ENCODE data around the gene EVX1.

EVX1 gene

DNA sequence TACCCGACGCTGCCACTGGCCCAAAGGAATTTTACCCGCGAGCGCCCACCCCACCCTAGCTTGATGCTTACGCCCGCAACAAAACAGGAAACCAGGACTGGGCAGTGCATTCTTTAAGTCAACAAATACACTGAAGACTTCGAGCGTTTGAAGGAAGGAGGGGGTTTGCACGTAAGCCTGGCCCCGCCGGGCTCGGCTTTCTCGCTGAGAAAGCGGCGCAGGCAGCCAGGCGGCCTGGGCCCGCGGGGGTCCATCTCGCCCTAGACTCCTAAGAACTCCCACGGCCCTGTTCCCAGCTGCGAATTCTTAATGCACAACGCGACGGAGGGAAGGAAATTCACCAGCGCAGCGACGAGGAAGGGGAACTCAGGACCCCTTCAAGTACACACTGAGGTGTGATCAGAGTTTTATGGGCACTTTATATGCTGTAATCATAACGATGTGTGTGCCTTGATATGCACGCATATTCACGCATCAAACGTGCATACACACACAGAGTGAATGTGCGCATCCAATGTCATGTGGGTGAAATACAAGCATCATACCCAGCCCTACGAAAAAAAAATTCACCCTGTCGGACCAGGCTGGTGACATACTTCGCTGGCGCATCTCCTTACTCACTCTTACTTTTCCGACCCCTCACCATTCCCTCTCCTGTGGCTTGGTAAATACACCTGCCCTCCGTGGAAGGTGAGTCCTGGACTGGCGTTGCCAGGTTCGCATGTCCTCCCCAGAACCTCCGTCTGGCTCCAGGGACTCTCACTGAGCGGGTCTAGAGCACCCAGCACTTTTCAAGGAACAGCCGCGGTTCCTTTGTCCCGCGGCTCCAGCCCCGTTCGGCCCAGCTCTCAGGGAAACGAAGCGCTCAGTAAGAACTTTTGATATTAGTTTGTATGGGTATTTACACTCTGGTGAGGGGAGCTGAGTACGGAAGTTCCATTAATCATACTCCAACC is 37.0 kb upstream of the EVX1 start:
- no peak for DNase-seq (ENCODE audit: low read depth)

DNA sequence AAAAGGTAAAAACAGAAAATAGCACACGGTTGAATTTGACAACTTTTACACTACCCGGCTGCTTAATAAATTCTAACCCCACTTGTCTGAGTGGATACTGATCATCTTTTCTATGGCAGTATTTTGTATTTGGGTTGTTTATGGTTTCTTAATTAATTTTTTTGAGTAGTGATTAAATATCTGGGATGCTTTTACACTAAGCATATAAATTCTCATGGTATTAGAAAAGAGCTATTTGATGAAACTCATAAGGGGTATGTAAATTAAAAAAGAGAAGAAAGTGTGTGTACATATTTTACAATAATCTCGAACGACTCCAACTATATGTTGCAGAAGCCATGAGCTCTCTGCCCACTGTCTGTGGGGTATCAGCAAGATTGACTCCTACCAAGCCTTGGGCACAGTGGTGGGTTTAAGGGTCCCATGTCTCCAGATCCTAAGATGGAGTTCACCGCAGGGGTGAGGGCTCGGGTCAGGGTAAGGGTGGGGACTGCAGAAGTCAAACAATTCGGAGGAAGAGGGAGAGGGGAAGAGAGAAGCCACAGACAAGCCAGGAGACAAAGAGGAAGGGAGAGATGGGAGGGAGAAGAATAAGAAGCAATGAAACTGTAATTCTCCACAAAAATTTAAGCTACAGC is 35.1 kb upstream of the EVX1 start:
- no peak for DNase-seq (ENCODE audit: low read depth)

DNA sequence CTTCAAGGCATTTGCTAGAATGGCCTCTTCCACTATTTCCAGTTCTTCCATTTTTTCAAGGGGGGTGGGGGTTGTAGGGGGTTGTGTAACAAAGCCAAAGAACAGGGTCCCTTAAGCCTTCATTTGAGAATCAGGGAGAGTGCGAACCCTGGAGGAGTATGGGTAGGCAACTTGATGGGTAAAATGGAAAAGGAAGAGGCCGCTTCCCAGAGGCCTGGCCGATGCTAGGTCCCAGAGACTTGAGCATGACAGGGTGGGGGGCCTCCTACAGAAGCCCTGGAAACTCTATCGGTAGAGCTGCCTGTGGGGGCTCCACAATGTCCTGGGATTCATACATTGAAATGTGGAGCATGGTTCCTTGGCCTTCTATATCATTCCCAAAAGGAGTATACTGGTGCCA is 33.6 kb upstream of the EVX1 start:
- DNase-seq (ENCODE audit: low read depth): no peak

DNA sequence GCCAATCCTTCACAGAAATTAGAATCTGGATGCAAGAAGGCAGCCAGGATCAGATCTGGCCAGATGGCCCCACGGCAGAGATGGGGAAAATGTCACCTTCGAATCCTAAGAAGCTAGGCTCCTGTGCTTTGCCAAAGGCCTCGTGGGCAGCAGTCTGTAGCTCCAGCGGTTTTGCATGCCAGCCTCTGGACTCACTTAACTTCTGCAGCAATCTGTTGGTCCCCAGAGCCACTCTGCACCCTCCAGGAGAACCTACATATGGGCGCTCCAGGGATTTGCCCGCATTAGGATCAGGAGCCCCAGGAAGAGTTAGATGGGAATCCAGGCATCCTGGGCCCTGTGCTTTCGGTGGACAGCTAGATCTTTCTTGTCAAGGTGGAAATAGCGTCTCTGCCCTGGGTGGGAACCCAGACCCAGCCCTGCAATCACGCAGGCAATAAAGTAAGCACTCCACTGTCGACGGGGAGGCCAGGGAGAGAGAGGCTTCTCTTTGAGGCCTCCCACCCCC is 32.6 kb upstream of the EVX1 start:
- DNase-seq (ENCODE audit: low read depth): no peak

DNA sequence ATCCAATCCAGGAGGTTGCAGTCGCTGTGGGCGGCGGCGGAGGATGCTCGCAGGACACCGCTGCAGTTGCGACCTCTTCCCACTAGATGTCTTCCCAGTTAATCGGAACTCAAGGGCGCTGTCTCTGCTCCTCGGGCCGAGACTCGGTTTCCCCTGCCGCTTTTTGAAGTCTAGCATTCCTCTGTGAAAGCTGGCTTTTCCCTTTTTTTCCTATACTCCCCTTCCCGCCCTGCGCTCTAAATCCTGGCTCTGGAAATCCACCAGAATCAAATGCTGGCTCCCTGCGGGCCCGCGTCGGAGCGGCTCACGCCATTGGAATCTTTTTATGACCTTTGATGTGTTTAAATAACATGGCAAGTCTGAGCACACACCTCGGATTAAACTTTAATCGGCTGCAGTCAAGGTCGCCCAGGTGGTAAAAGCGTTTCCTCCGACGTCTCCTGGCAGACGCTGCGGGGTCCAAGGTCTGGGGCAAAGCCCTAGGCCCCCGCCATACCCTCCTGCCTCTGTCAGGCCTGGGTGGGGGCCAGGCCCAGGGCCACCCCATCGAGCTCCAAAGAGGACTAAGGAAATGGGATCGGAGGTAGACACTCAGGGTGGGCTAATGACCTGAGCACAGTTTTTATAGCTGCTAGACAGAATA is 32.0 kb upstream of the EVX1 start:
- DNase-seq (ENCODE audit: low read depth): no peak

DNA sequence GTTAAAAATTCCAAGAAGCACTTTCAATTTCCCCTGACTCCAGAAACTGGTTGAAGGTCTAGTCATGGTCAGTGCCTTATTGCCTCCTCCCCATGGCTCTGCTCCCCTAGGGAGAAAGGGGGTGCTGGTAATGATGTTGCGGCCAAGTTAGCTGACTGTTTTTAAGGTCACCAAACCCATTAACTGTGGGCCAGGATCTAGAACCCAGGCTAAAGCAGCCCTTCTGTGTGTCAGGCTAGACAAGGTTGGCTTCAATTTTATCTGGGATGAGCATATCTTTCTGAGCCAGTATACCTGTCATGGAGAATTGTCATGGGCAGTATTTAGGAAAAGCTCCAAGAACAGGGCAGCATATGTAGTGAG is 31.5 kb upstream of the EVX1 start:
- DNase-seq (ENCODE audit: low read depth): no peak

DNA sequence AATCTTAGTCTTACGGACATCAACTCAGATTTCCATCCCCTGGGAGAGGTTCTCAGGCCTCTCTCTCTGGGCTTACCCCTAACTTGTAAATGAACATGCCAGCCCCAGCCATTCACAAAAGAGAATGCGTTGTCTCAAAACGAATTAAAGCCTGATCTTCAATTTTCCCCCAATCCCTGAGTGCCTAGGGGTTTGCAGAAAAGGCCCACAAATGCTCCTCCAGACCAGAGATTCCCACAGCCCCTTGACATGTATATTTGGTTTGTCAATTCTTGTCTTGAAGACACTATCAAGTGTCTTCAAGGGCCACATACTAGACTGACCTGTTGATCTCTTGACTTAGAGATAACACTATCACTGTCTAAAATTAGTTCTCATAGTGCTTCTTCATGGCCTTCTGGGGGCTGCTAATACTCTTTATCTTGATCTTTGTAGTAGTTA is 30.8 kb upstream of the EVX1 start:
- DNase-seq (ENCODE audit: low read depth): no peak

DNA sequence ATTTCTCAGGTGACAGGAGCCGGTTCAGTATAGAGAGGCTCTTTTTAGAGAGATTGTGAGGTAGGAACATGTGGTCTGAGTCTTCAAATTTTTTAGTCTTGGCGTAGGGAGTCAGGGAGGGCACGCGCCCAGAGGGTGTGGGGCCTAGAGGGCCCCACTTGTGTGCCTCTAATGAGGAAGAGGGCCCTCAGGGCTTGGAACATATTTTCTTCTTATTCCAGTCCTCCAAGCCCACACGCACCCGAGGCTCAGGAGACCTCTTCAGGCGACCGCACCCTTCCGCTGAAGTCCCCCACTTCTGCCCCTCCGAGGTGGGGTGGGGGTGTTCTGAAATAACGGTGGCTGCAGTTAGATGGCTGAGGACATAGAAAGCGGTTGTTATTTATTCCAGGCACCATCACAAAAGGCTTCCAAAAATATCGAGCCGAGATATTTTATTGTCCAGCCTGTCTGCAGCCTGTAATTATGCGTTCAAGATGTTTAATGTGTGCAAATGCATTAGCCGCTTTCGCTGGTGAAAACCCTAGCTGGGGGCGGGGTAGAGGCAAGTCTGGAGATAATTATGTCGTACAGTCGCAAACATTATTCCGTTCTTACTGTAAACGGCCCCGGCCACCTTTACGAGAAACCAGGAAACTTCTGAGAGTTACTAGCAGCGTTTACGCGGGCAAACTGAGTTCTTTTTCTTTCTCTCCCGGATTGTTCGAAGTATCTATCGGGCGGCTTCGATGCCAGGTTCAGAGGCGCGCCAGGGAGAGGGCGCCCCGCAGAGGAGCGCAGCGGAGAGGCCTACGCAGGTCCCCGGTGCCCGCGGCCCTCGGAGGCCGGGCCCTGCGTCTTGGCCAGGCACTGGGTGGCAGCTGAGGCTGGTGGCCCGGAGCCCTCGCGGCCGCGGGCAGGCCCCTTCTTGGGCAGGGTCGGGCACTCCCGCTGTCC is 29.8 kb upstream of the EVX1 start:
- DNase-seq (ENCODE audit: low read depth): no peak

DNA sequence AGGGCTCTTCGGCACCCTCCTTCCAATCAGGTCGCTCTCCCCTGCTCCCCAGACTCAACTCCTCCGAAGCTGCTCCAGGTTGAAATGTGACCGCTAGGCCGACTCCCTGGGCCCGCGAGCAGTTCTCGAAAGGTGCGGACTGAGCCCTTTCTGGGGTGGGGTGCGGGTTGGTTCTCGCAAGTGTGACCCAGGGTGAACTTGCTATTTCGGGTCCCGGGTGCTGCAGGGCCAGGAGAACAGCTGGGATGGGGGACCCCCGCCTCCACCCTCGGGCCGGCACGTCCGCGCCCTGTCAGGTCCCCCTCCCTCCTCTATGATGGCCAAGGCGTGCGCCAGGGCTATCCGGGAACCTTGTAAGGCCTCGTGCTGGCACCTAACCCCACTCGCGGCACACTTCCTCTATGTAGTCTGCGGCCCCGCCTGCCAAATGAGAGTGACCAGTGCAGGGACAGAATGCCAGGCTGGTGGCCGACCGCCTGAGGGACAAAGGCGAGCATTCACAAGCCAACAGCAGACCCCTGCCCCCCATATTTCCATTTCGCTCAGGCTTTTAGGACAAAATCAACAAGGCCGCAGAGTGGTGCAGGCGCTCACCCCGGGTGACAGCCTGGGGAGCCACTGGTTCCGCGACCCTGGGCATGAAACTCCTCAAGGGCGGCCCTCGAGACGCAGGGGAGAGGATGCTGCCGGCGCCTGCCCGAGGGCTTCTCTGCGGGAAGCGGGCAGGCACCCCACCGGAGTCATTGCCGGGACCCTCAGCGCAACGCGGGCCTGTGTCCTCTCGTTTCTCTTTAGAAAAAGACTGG is 29.0 kb upstream of the EVX1 start:
- DNase-seq (ENCODE audit: low read depth): no peak

DNA sequence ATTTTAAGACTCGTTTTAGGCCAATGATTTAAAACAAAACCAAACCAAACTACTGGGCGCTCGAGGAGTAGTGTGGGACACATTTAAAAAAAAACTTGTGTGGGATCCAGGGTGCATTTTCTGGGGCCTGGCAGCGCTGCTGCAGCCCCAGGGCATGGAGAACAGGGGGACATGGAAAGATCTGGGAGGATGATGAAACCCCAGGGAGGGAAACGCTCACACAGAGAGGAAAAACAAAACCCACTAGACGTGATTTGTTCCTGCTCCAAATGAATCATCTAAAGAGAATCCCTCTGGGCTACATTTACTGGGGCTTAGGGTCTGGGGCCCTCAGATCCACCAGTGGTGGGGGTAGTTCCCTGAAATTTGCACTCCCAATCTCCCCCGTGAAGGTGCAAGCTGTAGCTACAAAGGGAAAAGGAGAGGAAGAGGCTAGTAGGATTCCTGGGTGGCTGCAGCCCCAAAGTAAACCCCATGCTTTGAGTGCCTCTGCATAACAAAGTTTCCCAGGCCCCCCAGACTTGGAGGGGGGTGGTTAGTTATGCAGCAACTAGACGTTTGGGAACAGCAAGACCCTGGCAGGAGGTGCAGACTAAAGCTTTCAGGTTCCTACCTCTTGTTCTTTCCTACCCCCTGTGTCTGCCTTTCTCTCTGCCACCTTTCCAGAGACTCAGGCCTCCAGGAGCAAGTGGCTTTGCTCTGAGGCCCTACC is 28.2 kb upstream of the EVX1 start:
- no peak for DNase-seq (ENCODE audit: low read depth)

DNA sequence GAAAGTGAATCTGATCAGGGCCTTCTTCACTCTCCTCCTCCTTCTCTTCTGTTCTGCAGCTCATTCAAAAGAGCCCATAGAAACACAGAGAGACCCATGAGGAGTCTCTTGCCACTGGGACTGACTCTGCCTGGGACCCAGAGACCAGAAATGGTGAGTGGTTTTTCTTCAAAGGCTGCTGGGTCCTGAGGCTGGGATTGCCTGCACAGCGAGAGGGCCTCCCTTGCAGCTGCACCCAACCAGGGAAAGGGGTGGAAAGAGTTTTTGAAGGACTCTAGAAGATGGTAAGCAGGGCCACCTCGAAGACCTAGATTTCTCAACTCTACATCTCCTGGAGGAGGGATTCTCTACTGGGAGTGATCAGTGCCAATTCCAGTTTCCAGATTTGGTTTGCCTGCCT is 27.2 kb upstream of the EVX1 start:
- DNase-seq (ENCODE audit: low read depth): no peak

DNA sequence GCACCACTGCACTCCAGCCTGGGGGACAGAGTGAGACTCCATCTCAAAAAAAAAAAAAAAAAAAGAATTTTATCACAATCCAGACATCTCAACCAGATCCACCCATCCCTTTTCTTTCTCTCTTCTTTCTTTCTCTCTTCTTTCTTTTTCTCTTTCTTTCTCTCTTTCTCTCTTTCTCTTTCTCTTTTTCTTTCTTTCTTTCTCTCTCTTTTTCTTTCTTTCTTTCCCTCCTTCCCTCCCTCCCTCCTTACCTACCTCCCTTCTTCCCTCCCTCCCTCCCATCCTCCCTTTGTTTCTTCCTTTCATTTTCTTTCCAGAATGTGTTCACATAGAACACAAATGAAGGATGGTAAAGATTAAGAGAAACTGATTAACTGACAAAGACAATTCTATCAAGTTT is 24.7 kb upstream of the EVX1 start:
- no peak for DNase-seq (ENCODE audit: low read depth)

DNA sequence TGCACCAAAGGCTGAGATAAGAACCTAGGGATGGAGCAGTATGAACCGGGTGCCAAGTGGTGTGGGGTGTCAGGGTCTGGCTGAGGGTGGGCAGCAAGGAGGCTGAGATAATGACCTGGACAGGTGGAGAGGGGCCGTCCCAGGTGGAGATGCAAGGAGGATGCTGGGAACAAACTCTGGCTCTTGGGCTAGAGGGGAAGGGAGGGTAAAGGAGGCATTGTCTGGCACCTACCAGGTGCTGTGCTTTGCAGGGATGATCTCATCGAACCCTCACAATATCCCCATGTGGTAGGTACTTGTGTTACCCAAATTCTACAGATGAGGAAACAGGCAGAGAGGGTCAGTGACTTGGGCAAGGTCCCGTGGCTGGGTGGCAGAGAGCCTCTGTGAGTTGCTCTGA is 22.8 kb upstream of the EVX1 start:
- no peak for DNase-seq (ENCODE audit: low read depth)

DNA sequence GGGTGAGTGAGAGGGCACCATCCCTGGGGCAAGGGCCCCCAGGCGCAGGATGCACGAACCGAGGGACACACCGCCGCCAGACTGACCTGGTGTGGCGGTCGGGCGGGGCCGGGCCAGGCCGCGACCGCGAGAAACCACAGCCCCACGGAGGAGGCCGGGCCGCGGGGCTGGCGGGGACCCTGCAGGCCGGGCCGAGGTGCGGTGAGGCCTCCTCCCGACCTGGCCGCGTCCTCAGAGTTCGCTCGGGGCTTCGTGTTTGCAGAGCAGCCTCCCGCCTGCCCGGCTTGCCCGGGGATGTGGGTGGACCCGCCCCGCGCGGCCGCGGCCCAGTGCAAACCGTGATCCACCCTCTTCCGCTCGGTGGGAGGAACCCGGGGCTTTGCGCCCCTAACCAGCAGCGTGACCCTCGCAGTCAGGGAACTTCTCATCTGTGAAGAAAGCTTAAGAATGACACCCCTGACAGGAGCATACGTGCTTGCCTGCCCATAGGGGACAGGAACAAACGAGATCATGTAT is 22.1 kb upstream of the EVX1 start:
- no peak for DNase-seq (ENCODE audit: low read depth)

DNA sequence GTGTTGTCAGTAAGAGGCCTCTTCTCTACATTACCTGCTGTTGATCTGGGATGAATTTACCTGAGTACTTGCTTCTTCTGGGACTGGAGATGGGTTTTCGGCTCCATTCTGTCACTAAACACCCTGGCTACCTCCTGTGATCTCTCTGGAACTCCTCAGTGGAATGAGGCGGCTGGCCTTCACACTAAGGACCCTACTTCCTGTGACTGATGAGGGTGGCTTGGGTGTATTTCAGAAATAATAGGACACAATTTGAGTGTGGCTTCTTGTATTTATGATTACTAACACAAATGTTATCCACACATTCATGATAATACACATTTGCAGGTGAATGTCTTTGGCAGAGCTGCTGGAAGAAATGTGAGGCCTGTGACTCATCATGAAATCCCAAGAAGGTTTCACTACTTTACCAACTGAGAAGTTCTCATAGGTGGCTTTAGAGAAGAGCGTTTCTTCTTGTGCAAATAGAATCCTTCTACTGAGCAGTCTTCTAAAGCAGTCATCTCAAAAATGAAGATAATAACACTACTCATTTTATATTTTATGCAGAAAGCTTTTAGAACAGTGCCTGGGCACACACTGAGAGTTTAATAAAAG is 21.3 kb upstream of the EVX1 start:
- DNase-seq (ENCODE audit: low read depth): no peak

DNA sequence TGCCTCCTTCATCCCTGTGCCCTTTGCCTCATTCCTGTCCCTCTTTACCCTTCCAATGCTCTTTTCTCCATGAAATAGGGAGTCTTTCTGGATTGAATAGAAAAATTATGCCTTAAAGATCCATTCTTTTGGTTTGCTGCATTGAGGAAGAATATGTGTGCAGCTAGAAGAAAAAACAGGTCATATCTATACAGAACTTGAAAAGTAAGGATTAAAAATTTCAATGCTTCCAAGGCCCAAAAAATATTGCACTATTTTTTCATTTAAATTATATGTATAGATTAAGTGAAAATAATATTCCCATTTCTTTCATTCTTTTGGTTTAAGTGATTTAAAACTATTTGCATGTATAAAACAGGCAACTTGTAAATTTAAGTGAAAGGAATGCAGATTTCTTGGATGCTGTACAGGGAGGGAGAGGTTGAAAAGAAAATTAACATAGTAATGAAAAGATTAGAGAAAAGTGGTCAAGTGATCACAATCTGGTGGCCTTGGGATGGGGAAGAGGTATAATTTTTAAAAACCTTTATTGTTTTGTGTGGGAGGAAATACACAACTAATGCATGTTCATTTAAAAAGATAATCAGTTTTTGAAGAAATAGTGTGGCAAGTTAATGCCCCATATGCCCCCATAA is 18.5 kb upstream of the EVX1 start:
- DNase-seq (ENCODE audit: low read depth): no peak

DNA sequence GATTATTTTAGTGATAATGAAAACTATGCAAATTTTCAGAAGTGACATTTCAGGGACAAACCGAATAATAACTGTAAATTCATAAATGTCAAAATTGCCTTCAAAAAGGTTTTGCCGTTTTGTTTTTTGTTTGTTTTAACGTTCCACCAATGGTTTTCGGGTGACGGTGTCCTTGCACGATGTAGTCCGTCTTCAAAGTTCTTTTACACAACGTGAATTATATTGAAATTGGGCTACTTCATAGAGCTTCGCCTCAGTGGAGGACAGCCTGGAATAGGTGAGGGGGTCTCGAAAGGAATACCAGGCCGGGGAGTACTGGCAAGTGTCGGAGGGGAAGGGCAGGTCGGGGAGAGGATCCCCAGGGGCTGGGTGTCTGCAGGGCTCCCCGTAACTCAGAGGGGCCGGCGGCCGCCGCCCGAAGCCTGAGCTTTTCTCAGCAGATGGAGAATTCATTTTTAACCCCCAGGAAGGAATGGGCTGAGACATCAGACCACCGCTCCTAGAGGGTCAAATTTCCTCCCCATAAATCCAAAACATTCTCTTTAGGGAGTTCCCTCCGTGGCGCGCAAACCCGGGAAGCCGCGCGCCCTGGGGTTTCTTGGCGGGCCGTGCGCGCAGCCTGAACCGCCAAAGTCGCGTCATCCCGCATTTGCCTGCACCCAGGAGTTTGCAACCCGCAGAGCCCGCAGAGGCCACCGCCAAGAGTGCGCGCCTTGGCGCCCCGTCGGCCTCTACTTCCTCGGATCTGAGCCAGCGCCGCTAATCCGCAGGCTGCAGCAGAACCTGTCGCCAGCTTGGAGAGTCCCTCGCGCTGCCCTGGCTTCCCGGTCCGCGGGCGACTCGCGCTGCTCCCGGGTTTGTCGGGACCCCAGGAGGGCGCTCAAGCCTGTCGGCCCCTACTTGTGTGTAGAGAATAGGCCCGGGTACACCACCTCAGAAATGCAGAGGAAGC is 17.3 kb upstream of the EVX1 start:
- DNase-seq (ENCODE audit: low read depth): no peak

DNA sequence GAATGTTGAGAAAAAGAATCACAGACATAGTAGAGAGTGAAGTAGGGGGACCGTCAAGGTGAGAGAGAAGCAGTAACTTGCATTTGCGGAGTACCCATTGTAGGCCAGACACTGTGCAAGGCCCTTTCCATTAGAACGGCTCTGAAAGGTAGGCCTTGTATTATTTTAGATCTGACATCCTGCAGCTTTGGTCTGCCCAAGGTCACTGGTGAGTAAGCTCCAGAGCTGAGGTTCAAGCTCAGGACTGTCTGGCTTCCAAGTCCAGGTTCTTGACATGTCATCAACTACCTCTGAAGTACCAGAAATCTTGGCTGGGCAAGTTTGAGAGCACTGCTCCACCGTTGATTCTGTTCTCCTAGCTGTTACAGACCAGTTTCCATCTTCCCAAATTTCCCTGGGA is 13.2 kb upstream of the EVX1 start:
- DNase-seq (ENCODE audit: low read depth): no peak
